HG02884 (cell line): ENCODE results near the gene TBC1D22A.

Experiments used
- ATAC-seq: cut with Tn5 transposase; IDR thresholded peaks from one replicate; pipeline ENCODE4 v1.9.1; 2021; ENCODE audit warnings: mild to moderate bottlenecking, moderate library complexity; ENCODE audit not compliant: unreplicated experiment

The TBC1D22A gene

GRCh38 chr22:46852771-46853170, 90.3 kb downstream of the TBC1D22A start:
- no peak for ATAC-seq

GRCh38 chr22:46853191-46853590, 90.7 kb downstream of the TBC1D22A start:
- no peak for ATAC-seq

DNA sequence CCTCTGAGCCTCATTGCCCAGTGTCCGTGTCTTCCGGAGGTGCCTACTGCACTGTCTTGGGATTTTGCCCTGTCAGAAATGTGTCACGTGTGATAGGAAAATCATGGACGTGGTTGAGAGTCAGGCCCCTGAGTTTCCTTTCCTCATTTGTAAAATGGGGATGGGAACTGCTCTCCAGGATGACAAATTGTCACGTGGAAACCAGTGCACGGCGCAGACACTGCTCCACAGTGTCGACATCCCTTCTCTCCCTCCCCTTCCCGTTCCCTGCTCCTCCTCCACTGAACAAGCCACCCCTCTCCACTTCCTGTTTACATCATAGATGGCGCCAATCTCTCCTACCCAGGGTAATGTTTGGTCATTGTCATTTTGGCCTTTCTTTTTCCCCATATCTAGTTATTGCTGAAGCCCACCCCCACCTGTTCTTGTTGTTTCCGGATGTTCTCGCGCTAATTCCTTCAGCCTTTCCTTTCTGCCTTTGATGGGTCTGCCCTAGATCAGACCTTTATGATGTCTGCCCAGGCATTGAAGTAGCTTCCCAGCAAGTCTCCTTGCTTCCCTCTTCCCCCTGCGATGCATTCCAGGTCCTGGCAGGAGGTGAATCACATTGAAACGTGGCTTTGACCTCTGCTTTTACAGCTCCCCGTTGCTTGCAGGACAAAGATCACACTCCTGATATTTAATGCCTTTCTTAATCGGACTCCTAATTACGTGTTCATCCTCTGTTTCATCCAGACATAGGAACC, 91.8 kb downstream of the TBC1D22A start:
- no peak for ATAC-seq

DNA sequence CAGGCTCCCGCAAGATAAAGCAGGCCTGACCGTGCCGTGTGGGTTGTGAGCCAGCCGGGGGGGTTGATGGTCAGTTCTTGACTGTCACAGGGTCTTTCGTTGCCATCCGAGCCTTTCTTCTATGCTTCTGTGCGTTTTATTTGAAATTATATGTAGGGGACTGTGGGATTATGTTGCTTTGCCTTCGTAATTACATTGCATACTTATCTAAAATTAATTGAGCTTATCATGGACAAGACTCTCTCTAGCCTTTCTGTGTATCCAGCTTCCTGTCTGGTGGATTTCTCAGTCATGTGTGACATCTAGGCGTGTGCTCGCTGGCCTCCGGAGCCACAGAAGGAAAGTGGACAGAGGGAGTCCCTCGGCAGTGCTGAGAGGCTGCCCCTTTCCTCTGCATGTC, 93.2 kb downstream of the TBC1D22A start:
- no peak for ATAC-seq

- no peak for ATAC-seq
These were observed 94.2 kb downstream of the TBC1D22A start for GRCh38 chr22:46856661-46857060.

DNA sequence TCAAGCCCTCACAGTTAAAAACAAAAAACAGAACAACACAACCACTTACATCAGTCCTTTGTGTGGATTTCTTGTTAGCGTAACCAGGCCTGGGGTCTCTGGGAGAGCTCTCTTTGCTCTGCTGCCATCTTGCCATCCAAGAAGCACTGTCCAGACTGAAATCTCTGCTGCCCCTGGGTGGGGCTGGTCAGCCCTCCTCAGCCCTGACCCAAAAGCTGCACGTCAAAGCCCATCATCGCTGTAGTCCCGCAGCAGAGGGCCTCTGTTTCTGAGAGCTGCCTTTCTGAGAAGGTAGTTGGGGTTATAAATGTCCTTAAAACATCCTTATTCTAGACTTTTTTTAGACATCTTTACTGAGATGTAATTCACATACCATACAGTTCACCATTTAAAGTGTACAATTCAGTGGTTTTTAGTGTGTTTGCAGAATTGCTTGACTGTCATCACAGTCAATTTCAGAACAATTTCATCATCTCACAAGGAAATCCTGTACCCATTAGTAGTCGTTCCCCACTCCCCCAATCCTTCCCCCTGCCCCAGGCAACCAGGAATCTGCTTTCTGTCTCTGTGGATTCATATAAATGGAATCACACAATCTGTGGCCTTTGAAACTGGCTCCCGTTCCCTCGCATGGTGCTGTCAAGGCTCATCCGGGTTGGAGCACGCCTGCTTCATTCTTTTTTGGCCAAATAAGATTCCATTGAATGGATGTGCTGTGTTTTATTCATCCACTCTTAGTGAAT, 94.9 kb downstream of the TBC1D22A start:
- ATAC-seq = no peak

- no peak for ATAC-seq
These were observed 95.4 kb downstream of the TBC1D22A start for GRCh38 chr22:46857885-46858143.

GRCh38 chr22:46858181-46858771, 95.8 kb downstream of the TBC1D22A start:
- no peak for ATAC-seq

GRCh38 chr22:46860562-46860961, 98.1 kb downstream of the TBC1D22A start:
- no peak for ATAC-seq

- ATAC-seq = no peak
These were observed 99.3 kb downstream of the TBC1D22A start for GRCh38 chr22:46861468-46862367.

GRCh38 chr22:46862418-46863324, 100.2 kb downstream of the TBC1D22A start:
- ATAC-seq = no peak

DNA sequence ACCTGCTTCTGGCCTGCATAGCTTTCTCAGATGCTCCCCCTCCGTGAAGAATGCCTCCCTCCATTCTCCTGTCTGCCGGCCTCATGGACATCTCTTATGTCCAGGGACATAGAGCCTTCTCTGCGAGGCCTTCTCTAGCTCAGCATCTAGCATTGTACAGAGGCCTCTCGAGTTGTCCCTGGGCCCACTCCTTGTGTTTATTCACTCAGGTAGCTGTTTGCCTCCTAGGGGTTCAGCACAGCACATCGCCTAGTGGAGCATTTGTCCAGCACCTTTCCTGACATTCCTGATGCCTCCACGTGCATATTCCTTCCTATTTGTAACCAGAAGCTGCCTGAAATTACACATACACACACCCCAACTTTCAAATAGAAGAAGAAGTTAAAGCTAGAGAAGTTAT, 101.3 kb downstream of the TBC1D22A start:
- no peak for ATAC-seq

DNA sequence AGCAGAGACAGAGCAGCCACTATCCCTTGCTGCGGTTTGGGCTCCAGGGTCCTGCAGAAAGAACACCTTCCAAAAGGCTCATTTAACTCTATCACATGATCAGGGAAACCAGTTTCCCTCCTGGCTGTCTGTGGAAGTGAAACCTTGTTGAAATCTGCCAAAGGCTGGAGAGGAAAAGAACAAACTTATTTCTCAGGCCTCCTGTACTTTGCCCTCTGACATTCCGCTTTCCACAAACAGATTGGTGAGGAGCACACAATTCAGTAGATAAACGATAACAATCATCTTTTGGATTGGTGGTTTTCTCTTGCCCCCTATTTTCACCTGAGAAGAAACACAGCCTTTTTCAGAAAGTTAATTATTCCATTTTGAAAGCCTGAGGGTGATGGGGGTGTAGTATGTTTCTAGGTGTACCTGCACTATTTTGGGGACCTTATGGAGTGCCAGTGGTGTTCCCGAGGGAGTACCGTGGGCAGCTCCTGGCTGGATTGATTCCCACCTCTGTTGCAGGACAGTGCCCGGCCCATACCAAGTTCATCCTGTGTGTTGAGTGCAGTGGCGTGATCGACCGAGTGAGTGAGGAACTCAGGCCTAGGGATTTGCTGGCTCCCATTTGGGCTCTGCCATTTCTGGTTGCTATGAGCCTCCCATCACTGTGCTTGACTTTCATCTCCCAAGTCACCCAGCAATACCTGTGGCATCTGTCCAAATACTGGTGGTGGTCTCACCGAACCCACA, 102.0 kb downstream of the TBC1D22A start:
- no peak for ATAC-seq

GRCh38 chr22:46865052-46865434, 102.6 kb downstream of the TBC1D22A start:
- ATAC-seq = no peak

GRCh38 chr22:46865642-46866041, 103.2 kb downstream of the TBC1D22A start:
- ATAC-seq = no peak

DNA sequence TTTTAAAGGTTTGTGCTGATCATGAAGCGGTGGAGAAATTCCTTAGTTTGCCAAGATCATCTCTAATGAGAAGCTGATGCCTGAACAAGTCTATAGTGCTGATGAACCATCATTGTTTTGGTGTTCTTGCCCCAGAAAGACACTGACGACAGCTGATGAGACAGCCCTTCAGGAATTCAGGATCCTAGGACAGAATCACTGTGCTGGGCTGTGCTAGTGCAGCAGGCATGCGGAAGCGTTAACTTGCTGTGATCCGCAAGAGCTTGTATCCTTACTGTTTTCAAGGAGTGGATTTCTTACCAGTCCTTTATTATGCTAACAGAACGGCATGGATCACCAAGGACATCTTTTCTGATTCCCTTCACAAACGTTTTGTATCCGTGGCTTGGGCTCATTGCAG, 104.1 kb downstream of the TBC1D22A start:
- no peak for ATAC-seq

DNA sequence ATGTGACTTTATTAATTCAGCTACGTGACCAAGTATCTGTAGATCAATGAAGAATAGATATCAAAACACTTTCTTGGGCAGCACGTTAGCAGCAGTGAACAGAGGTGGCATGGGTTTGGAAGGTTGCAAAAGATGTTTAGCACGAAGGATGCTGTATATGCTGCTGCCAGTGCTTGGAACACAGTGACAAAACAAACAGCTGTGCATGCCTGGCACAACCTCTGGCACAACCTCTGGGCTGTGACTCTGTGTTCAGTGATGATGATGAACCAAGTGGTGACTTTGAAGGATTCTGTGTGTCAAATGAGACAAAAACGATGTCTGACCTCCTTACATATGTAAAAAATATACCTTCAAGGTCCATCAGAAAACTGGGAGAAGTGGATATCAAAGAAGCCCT, 104.7 kb downstream of the TBC1D22A start:
- no peak for ATAC-seq

DNA sequence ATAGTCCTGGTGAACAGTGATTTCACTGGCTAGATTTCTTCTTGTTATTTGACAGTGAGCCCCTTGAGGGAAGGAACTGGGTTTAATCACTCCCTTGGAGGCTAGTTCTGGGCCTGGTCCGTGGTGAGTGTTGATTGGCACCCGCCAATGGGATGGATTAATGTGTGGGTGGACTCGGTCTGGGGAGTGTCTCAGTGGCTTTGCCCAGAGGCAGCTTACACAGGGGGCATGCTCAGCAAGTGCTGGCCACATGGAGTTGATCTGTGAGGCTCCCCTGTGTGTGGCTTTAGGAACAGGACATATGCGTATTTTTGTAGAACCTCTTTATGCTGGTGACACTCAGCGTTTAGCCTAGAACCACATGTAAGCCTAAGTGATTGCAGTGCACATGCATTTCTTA, 106.9 kb downstream of the TBC1D22A start:
- ATAC-seq = no peak

- ATAC-seq = no peak
These were observed 107.5 kb downstream of the TBC1D22A start for GRCh38 chr22:46869831-46870441.
